ENCODE results near the gene PI4K2A. TPM values are rescaled to one million over a fixed set of nuclear protein-coding genes. Genes with fewer than 3 reads are reported as not detected.
"Not testable (repeated sequence)": the region's sequence is repeated elsewhere in the genome, so short reads cannot be mapped to it uniquely, and the experiment has no call there.

Gene PI4K2A
- total RNA-seq, 1 experiment from 2014 or later: 13.0 TPM

DNA sequence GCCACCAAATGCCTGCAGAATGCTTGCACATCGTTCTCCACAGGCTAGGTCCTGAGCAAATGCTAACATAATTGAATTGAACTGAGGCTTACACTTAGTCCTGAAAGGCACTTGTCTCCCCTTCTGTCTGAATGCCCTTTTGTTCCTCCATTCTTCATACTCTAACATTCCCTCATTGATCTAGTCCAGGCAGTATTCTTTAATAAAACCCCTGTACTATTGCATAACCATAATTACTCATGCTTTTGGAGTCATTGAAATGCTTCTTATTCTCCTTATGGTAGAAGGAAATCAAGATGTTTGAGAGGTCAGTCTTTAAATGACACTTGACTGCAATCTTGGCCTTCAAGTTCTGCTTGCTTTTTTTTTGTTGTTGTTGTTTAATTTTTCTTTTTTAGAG is 7.1 kb downstream of the PI4K2A start:
- Mint-ChIP-seq H3K4me1 (ENCODE audit: low read depth, unreplicated experiment) (peaks cover 15% of the 10 kb centered on the region), H3K27me3 (ENCODE audit: unreplicated experiment) (no peaks in the 10 kb centered on the region), H3K27ac (ENCODE audit: unreplicated experiment) (no peak overlapping the region), H3K4me3 (ENCODE audit: low read depth, unreplicated experiment) (no peak overlapping the region), H3K36me3 (ENCODE audit: insufficient read depth, unreplicated experiment) (peaks cover 9% of the 10 kb centered on the region), H3K9me3 (ENCODE audit: low read depth, unreplicated experiment) (no peaks in the 10 kb centered on the region)
- DNase-seq: no peak
- TF ChIP-seq, protein P1, sequence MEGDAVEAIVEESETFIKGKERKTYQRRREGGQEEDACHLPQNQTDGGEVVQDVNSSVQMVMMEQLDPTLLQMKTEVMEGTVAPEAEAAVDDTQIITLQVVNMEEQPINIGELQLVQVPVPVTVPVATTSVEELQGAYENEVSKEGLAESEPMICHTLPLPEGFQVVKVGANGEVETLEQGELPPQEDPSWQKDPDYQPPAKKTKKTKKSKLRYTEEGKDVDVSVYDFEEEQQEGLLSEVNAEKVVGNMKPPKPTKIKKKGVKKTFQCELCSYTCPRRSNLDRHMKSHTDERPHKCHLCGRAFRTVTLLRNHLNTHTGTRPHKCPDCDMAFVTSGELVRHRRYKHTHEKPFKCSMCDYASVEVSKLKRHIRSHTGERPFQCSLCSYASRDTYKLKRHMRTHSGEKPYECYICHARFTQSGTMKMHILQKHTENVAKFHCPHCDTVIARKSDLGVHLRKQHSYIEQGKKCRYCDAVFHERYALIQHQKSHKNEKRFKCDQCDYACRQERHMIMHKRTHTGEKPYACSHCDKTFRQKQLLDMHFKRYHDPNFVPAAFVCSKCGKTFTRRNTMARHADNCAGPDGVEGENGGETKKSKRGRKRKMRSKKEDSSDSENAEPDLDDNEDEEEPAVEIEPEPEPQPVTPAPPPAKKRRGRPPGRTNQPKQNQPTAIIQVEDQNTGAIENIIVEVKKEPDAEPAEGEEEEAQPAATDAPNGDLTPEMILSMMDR (IDR thresholded peaks at IDR 0.05; ENCODE audit: unreplicated experiment): no peak
- CTCF ChIA-PET: no interaction called here
- BruUV-seq (replicated peaks): no TSS peak
- intact Hi-C loops (cut with micrococcal nuclease; ENCODE audit: unreplicated experiment): no loop called here

DNA sequence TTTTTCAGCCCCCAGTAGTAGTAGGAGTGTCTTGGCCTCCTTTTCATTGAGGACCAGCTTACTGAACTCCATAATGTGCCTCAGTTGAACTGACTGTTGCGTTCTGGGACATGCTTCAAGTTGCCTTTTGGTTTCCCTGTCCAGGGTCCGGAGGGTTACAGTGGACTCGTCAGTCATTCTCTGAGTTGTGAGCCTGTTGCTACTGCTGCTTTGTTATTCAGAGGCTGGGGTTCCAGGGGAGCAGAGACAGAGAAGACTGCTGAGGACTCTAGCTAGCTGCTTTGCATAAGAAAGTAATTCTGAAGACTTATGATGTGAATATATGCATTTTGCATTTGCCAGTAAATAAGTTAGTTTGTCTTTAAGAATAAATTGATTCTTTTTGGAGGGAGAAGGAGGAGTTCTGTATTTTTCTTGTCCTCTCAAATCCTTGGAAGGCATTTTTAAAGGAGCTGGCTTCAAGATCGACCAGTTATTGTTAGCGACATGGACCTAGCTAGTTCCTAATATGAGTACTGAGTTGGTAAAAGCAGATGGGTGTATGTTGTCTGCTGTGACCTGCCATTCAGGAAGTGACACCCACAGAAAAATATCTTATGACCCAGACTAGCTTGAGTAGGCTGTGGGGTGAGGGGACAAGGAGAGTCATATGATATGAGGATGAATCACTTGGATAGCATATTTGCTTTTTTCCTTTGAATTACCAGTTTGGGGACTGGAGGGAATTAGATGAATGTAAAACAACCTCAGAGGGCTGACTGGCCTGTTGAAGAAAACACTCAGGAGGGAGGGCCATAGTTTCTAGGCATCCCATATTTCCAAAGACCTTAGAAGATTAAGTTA is 8.3 kb downstream of the PI4K2A start:
- Mint-ChIP-seq H3K27ac (ENCODE audit: unreplicated experiment) (peak overlapping the region; percentile 72), H3K4me1 (ENCODE audit: low read depth, unreplicated experiment) (peaks cover 8% of the 10 kb centered on the region), H3K36me3 (ENCODE audit: insufficient read depth, unreplicated experiment) (peaks cover 20% of the 10 kb centered on the region), H3K27me3 (ENCODE audit: unreplicated experiment) (no peaks in the 10 kb centered on the region), H3K4me3 (ENCODE audit: low read depth, unreplicated experiment) (peak overlapping the region; percentile 30), H3K9me3 (ENCODE audit: low read depth, unreplicated experiment) (no peaks in the 10 kb centered on the region)
- CTCF ChIA-PET: interaction anchor here (0.6 to 1.1 kb wide), 3 partner anchors 7 to 239 kb away, joined by 3 read pairs; no protein-coding TSS in a partner anchor
- no TSS peak for BruUV-seq (replicated peaks)
- intact Hi-C loops (cut with micrococcal nuclease; ENCODE audit: unreplicated experiment): no loop called here
- DNase-seq: peak; percentile 10
- TF ChIP-seq, protein P1 (IDR thresholded peaks at IDR 0.05; ENCODE audit: unreplicated experiment): no peak

DNA sequence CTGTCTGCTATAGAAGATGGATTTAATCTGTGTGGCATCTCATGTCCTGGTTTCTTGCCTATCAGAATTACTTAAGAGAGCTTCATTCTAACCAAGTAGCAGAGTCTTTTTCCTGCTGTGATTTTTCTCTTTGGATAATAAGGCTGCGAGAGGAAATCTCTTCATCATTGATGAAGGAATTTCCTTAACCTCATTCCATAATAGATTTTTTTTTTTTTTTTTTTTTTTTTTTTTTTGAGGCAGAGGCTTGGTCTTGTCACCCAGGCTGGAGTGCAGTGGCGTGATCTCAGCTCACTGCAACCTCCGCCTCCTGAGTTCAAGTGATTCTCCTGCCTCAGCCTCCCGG is 8.9 kb downstream of the PI4K2A start:
- intact Hi-C loops (cut with micrococcal nuclease; ENCODE audit: unreplicated experiment); H3K9me3 Mint-ChIP-seq (ENCODE audit: low read depth, unreplicated experiment); H3K4me1 Mint-ChIP-seq (ENCODE audit: low read depth, unreplicated experiment); H3K27me3 Mint-ChIP-seq (ENCODE audit: unreplicated experiment); BruUV-seq (replicated peaks); DNase-seq: not testable (repeated sequence)
- peak overlapping the region; percentile 30 for H3K4me3 Mint-ChIP-seq (ENCODE audit: low read depth, unreplicated experiment)
- CTCF ChIA-PET: interaction anchor here (0.6 to 1.1 kb wide), 2 partner anchors 8 to 28 kb away, joined by 3 read pairs; no protein-coding TSS in a partner anchor
- H3K27ac Mint-ChIP-seq (ENCODE audit: unreplicated experiment): peak overlapping the region; percentile 72
- H3K36me3 Mint-ChIP-seq (ENCODE audit: insufficient read depth, unreplicated experiment): peaks cover 20% of the 10 kb centered on the region

DNA sequence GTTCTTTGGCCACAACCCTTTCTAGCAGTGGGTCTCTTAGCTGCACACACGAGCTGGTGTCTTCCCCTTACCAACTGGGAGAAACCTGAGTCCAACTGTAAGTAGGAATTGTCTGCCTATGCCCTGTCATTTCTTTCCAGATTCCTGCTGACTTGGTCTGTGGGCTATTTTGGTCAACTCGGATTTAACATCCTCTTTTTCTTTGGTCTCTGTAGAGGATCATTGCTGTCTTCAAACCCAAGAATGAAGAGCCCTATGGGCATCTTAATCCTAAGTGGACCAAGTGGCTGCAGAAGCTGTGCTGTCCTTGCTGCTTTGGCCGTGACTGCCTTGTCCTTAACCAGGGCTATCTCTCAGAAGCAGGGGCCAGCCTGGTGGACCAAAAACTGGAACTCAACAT is 10.3 kb downstream of the PI4K2A start:
- TF ChIP-seq, protein P1 (IDR thresholded peaks at IDR 0.05; ENCODE audit: unreplicated experiment): no peak
- Mint-ChIP-seq H3K27ac (ENCODE audit: unreplicated experiment) (no peak overlapping the region), H3K36me3 (ENCODE audit: insufficient read depth, unreplicated experiment) (peaks cover 13% of the 10 kb centered on the region)

DNA sequence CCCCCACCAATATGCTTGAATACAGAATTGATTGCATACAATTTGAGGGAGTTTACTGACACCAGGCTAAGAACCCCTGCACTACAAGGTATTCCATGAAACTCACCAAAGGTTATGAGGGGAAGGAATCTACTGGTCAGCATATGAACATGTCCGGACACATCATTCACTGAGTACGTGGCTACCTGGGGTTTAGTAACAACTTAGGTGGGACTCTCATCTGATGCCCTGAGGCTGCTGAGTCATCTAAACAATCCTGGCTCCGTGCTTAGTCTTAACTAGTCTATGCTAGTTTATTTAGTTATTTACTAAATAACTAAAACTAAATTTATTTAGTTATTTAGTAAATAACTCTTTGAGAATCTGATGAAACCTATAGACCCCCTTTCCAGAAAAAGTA is 11.3 kb downstream of the PI4K2A start:
- intact Hi-C loops (cut with micrococcal nuclease; ENCODE audit: unreplicated experiment): no loop called here
- DNase-seq: no peak
- peaks cover 13% of the 10 kb centered on the region for H3K36me3 Mint-ChIP-seq (ENCODE audit: insufficient read depth, unreplicated experiment)
- no TSS peak for BruUV-seq (replicated peaks)
- no peak overlapping the region for H3K27ac Mint-ChIP-seq (ENCODE audit: unreplicated experiment)
- H3K4me1 Mint-ChIP-seq (ENCODE audit: low read depth, unreplicated experiment): peaks cover 8% of the 10 kb centered on the region
- TF ChIP-seq, protein P1 (IDR thresholded peaks at IDR 0.05; ENCODE audit: unreplicated experiment): no peak
- H3K9me3 Mint-ChIP-seq (ENCODE audit: low read depth, unreplicated experiment): no peaks in the 10 kb centered on the region
- no peak overlapping the region for H3K4me3 Mint-ChIP-seq (ENCODE audit: low read depth, unreplicated experiment)
- CTCF ChIA-PET: no interaction called here
- H3K27me3 Mint-ChIP-seq (ENCODE audit: unreplicated experiment): no peaks in the 10 kb centered on the region

More for the DNA sequence above, 10.3 kb downstream of the PI4K2A start:
- H3K4me3 Mint-ChIP-seq (ENCODE audit: low read depth, unreplicated experiment): no peak overlapping the region
- no peaks in the 10 kb centered on the region for H3K9me3 Mint-ChIP-seq (ENCODE audit: low read depth, unreplicated experiment)
- CTCF ChIA-PET: no interaction called here
- no peaks in the 10 kb centered on the region for H3K27me3 Mint-ChIP-seq (ENCODE audit: unreplicated experiment)
- intact Hi-C loops (cut with micrococcal nuclease; ENCODE audit: unreplicated experiment): no loop called here
- H3K4me1 Mint-ChIP-seq (ENCODE audit: low read depth, unreplicated experiment): peaks cover 8% of the 10 kb centered on the region
- no peak for DNase-seq
- BruUV-seq (replicated peaks): no TSS peak

Data from Calu3 (cell line).